SH-SY5Y (cell line): Measurements from ENCODE around the gene KCNT2.

ENCODE experiments used
- GATA2 ChIP-seq: IDR thresholded peaks from 2 replicates; pipeline ENCODE4 v1.6.1; 2011; ENCODE audit warnings: mild to moderate bottlenecking, low read depth, low read length
- GATA3 ChIP-seq: IDR thresholded peaks from 2 replicates; pipeline ENCODE4 v1.6.1; 2011; ENCODE audit warnings: low read depth, mild to moderate bottlenecking, low read length, moderate library complexity

Gene KCNT2

DNA sequence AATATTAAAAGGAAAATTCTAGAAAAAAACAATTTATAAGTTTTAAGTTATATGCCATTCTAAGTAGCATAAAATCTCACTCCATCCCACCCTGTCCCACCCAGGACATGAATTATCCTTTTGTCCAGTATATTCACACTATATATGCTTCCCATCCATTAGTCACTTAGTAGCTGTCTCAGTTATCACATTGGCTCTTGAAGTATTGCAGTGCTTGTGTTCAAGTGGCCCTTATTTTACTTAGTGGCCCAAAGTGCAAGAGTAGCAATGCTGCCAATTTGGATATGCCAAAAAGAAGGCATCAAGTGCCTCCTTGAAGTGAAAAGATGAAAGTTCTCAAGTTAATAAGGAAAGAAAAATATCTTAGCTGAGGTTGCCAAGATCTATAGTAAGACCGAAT, 192.3 kb downstream of the KCNT2 start:
- TF ChIP-seq GATA3 = no peak
- no peak for TF ChIP-seq GATA2

DNA sequence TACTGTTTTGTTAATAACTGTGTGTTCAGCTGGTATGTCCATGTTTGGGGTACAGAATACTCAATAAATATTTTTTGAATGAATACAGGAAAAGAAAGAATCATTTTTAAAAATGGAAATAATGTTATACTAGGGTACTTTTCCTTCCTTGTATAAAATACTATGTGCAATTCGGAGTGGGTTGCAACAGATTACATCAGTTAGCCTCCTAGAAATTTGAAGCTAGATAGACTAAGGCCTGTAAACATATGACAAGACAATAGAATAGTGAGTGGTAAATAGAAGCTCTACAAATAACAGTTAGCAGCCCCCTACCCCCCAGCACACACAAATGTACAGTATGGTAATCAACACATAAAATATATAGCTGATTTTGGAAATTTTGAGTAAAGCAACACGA, 195.9 kb downstream of the KCNT2 start:
- no peak for TF ChIP-seq GATA2
- no peak for TF ChIP-seq GATA3

DNA sequence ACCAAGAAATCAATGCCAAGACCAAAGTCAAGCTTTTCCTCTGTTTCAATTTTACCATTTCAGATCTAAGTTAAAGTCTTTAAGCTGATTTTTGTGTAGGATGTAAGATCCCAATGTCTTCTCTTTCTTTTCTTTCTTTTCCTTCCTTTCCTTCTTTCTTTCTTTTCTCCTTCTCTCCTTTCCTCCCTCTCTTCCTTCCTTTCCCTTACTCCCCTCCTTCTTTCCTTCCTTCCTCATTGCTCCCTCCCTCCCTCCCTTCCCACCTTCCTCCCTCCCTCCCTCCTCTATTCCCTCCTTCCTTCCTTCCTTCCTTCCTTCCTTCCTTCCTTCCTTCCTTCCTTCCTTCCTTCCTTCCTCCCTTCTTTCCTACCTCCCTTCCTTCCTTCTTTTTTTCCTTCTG, 197.5 kb downstream of the KCNT2 start:
- TF ChIP-seq GATA3 = no peak
- no peak for TF ChIP-seq GATA2

DNA sequence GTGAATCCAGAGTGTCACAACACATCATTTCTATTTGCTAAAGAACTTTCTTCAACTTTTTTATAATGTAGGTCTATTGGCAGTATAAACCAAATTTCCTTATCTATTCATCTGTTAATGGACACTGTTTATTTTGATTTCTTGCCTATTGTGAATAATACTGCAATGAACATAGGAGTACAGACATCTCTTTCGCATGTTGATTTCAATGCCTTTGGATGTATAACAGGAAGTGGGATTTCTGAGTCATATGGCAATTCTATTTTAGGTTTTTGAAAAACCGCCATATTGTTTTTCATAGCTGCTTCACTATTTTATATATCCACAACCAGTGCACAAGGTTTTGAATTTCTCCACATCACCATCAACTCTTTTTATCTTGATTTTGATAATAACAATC, 198.7 kb downstream of the KCNT2 start:
- TF ChIP-seq GATA3 (no peak), GATA2 (no peak)

DNA sequence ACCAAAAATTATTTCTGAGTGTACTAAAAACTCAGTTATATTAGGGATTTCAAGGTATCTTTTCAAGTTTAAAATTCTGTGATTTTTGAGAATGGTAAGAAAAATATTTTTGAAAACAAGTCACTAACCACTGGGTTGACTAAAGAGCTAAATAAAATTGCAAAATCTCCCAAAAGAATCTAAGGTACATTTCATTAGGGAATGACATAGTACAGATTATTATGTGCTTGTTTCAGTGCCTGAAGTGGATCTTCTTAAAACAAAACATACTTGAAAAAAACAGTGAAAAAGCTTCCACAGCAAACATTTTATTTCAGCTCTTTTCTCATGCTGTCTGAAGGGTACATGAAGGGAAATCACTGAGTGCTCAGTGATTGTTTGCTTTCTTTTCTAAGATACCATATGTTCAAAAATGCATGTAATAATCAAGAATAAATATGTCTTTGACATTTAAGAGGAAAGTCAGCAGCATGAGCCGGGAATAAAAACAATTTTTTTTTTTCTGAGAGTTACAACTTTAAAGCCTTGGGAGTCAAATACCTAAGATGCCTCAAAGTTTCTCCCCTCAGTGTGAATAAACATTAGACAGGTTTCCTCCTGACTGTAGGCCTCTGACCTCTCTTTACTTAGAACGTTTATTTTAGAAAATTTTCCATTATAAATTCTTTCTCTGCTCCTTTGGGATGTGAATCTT, 200.7 kb downstream of the KCNT2 start:
- TF ChIP-seq GATA3 = no peak
- TF ChIP-seq GATA2 = no peak

DNA sequence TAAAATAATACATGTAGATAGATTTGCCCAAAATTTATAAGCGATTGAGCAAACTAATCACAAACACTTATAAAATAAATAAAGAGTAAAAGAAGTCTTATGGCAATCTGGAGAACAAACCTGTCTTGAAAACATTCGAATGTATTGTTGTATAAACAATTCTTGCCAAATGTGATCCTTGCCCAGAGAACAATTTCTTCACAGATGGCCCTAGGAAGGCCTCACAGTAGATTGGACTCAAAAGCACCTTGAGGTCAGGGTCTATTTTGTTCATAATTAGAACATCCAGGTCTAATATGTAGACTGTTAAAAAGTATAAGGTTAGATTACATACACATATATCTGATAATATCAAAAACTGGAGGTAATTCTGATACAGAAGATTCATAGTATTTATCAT, 202.4 kb downstream of the KCNT2 start:
- TF ChIP-seq GATA3 (no peak), GATA2 (no peak)

DNA sequence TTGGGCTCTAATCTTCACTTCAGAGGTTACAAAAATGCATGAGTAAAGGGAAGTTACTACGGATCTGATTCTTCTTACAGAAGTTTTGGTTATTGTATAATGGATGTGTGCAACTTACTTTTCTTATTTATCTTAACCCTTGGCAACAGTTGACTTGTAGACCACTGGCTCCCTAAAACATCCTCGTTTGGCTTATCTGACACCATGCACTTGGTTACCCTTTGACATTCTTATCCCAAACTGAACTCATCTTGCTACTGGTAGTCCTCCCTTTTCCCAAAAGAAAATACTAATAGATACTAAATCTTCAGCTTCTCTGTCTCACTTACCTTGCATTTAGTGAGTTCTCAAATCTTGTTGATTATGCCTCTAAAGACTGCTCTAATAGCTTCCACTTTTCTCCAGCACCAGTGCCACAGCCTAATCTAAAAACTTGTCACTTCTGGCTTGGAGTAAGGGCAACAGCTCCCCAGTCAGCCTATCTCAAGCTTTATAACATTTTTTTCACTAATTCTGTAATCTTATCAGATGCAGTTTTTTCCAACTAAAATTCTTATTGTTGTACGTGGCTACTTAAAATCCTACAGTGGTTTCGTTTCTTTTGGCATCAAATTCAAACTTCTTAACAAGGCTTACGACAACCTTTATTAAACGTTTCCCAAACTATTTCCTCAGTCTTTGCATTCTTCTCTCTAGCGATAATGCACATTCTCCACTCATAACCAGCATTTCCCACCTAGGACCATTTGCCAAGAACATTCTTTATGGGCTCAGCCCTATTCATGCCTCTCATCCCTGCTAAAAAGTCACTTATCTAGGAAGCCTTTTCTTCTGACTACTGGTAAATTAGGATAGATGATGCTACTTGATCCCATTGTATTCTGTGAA, 204.2 kb downstream of the KCNT2 start:
- TF ChIP-seq GATA3 (no peak), GATA2 (no peak)

DNA sequence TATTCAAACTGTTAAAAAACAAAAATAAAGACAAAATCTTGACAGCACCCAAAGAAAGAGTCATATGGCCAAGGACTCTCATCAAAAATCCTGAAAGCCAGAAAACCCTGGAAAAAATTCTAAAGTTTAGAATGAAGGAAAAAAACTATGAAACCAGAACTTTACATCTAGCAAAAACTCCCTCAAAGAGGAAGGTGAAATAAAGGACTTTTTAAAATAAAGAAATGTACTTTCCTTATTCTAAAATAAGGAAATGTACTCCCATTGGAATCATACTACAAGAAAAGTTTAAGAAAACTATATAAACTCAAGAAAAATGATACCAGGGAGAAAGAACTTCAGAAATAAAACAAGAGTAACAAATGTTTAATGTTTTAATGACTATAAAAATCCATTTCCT, 206.3 kb downstream of the KCNT2 start:
- TF ChIP-seq GATA3 (no peak), GATA2 (no peak)

DNA sequence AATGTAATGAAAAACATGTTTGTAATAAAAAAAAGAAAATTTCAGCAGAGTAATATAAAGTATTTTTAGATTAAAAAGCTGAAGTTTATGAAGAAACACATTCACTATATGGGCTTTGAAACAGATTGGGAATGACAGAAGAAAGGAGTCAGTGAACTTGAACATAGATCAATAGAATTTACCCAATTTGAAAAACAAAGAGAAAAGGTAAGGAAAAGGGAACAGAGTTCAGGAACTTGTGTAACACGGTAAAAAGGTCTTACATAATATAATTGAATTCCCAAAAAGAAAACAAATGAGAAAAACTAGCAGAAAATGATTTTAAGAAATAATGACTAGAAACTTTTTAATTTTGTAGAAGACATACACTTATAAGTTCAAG, 206.8 kb downstream of the KCNT2 start:
- TF ChIP-seq GATA3 (no peak), GATA2 (no peak)

DNA sequence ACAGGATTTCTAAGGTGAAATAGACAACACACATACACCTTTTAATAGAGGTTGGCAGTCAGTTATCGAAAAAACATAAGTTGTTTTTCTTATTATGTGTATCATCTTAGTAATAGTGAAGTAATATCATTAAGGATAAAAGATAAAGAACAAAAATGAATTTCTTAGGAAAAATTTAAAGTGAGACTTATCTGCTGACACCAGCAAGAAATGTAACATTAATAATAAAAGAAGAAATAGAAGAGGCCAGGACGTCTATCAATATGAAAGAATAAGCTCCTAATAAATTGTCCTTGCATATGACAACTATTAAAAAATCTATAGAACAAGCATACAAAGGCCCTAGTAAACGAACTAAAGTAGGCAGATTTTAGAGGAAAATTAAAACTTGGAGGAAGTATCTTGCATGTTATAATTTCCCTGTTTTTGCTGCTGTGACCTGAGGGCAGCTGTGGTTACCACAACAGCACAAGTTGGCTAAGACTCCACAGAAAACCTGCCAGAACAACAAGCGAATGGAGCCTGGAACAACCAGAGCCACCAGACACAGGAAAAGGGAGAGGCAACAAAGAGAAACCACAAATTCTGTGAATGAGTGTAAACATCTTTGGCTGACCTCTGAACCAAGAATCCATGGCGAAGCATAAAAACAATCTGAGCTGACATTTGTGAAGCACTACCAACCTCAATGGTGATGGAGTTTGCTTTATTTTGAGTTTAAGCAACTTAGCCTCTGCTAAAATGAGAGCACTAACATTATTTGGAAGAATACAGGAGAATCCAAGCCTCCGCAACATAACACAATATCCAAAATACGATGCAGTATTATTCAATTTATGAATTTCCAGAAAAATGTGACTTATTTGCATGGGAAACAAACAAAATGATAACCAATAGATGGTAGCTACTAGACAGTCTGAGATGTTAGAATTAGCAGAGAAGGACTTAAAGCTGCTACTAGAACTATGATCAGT, 207.5 kb downstream of the KCNT2 start:
- no peak for TF ChIP-seq GATA2
- no peak for TF ChIP-seq GATA3

DNA sequence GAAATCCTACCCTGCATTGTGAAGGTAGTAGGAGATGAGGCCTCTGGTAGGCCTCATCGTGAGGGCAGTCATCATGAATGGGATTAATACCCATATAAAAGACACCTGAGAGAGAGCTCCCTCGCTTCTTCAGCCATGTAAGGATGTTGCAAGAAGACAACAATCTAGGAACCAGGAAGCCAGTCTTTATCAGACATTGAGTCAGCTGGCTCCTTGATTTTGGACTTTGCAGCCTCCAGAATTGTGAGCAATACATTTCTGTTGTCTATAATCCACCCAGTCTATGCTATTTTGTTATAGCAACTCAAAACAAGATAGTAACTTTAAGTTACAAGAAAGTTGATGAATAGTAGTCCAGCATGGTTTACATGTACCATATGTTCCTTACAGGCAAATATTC, 208.5 kb downstream of the KCNT2 start:
- TF ChIP-seq GATA2 = no peak
- TF ChIP-seq GATA3 = no peak

DNA sequence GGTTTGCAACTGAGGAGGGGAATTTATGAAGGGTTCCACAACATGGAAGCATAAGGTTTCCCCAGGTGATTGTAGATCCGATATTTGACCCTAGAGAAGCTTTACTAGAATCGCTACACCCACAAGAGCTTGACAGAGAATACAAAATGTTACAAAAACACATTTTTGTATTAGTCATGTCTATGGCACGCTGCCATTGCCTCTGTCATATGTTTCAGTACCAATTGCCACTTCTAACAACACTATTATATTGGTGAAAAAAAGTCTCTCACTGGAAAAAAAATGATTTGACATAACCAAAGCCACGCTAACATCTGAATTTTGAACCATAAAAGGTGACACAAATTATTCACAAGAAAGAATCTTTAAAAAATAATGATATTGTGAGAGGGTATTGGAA, 214.5 kb downstream of the KCNT2 start:
- TF ChIP-seq GATA3 = no peak
- no peak for TF ChIP-seq GATA2

DNA sequence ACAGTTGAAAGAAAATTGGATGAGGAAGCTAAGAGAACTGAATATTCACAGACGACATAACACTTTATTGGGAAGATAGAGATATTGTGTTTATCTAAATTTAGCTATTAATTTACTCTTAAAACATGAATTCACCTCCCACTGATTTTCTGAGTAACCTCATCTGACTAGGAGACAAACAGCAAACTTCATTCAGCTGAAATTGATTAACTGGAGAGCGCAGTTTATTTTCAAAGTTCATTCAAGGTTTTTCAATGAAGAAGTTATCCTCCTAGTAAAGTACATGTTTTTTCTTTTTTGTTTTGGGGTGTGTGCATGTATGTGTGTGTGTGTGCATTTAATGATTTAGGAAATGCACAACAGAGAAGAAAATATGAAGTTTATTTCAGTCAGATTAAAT, 215.0 kb downstream of the KCNT2 start:
- TF ChIP-seq GATA2 (no peak), GATA3 (no peak)

DNA sequence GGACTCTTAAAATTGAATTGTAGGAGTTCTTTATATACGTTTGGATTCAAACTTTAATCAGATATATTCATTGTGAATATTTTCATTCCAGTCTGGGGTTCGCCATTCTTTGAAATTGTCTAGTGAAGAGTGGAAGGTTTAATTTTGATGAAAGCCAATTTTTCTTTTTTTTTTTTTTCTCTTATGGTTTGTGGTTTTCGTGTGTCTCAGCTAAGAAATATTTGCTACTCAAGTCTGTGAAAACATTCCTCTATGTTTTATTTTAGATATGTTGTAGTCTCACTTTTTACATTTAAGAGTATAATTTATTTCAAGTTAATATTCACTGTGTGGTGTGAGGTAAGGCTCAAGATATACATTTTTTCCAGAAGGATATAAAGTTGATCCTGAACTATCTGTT, 220.5 kb downstream of the KCNT2 start:
- TF ChIP-seq GATA2 = no peak
- TF ChIP-seq GATA3 = no peak

DNA sequence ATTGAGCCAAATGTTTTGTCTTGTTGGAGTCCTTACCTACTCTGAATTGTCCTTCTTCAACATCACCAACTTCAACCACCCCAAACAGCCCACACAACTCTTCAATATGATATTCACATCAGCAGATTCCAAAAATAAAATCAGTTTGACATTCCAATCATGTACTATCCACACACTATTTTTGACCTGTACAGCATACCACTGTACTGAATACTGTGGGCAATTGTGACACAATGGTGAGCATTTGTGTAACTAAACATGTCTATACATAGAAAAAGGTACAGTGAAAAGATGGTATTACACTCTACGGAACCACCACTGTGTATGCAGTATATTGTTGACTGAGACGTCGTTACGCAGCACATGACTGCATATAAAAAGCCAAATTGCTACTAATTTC, 223.1 kb downstream of the KCNT2 start:
- TF ChIP-seq GATA3 = no peak
- TF ChIP-seq GATA2 = no peak
